GM23338 (cell line): ENCODE measurements around the gene EIF4EBP3. TPM values are rescaled to one million over a fixed set of nuclear protein-coding genes. Genes with fewer than 3 reads are reported as not detected.
A peak's percentile ranks its signal among the peaks of the same experiment; 100 is the strongest.

Experiments
- ATAC-seq: fragments of 200-7000 bp; cut with Tn5 transposase; 3 replicates; pipeline ENCODE4 v1.9.1; 2020
- DNase-seq: peaks from one replicate; pipeline ENCODE4 v3.0.0-alpha.2; 2015; ENCODE audit warnings: low spot score
- H2AFZ ChIP-seq: fragments of 200-600 bp; sonication (generic); 2 replicates; pipeline ENCODE4 v1.8.0; 2016; ENCODE audit warnings: antibody characterized with exemption, mild to moderate bottlenecking, moderate library complexity
- H3F3A ChIP-seq: fragments of 200-600 bp; sonication (generic); replicated peaks from 2 replicates; pipeline ENCODE4 v1.8.0; 2017; ENCODE audit warnings: antibody characterized with exemption, mixed run types, low read depth
- H3K27ac ChIP-seq: fragments of 200-600 bp; sonication (generic); 2 replicates; pipeline ENCODE4 v1.6.1; 2016; ENCODE audit warnings: low read depth
- H3K27me3 ChIP-seq: fragments of 200-600 bp; sonication (generic); 2 replicates; pipeline ENCODE4 v1.8.0; 2016; ENCODE audit warnings: mild to moderate bottlenecking, mixed run types, moderate library complexity; ENCODE audit not compliant: insufficient read depth
- H3K36me3 ChIP-seq: fragments of 200-600 bp; sonication (generic); 2 replicates; pipeline ENCODE4 v1.8.0; 2016; ENCODE audit warnings: mild to moderate bottlenecking; ENCODE audit not compliant: insufficient read depth
- H3K4me1 ChIP-seq: fragments of 200-600 bp; sonication (generic); 2 replicates; pipeline ENCODE4 v1.8.0; 2016; ENCODE audit warnings: mild to moderate bottlenecking, moderate library complexity; ENCODE audit not compliant: insufficient read depth
- H3K4me2 ChIP-seq: fragments of 200-600 bp; sonication (generic); 2 replicates; pipeline ENCODE4 v1.7.1; 2017; ENCODE audit warnings: mixed run types
- H3K4me3 ChIP-seq: fragments of 200-600 bp; sonication (generic); 2 replicates; pipeline ENCODE4 v1.6.1; 2016; ENCODE audit warnings: mixed run types
- H3K79me2 ChIP-seq: fragments of 200-600 bp; sonication (generic); replicated peaks from 2 replicates; pipeline ENCODE4 v1.8.0; 2017; ENCODE audit warnings: mild to moderate bottlenecking; ENCODE audit not compliant: insufficient read depth
- H3K9me2 ChIP-seq: fragments of 200-600 bp; sonication (generic); 2 replicates; pipeline ENCODE4 v1.8.0; 2017; ENCODE audit not compliant: insufficient read depth
- H4K20me1 ChIP-seq: fragments of 200-600 bp; sonication (generic); replicated peaks from 2 replicates; pipeline ENCODE4 v1.8.0; 2017; ENCODE audit warnings: mild to moderate bottlenecking; ENCODE audit not compliant: insufficient read depth
- H3K27ac Mint-ChIP-seq: 2 replicates; pipeline ENCODE4 v1.8.0; 2020; ENCODE audit warnings: inconsistent platforms, mild to moderate bottlenecking, moderate library complexity, mixed read lengths
- H3K27me3 Mint-ChIP-seq: 3 replicates; pipeline ENCODE4 v1.8.0; 2022; ENCODE audit warnings: low read depth, mild to moderate bottlenecking, moderate library complexity, mixed read lengths, inconsistent platforms; ENCODE audit not compliant: insufficient read depth, poor library complexity
- H3K36me3 Mint-ChIP-seq: 3 replicates; pipeline ENCODE4 v1.8.0; 2021; ENCODE audit warnings: low read depth, mild to moderate bottlenecking, inconsistent platforms, moderate library complexity, mixed read lengths
- H3K4me1 Mint-ChIP-seq: 3 replicates; pipeline ENCODE4 v1.8.0; 2020; ENCODE audit warnings: mild to moderate bottlenecking, inconsistent platforms, mixed read lengths
- H3K4me3 Mint-ChIP-seq: 3 replicates; pipeline ENCODE4 v1.8.0; 2021; ENCODE audit warnings: moderate library complexity, mild to moderate bottlenecking, inconsistent platforms, mixed read lengths
- H3K9me3 Mint-ChIP-seq: 3 replicates; pipeline ENCODE4 v1.8.0; 2020; ENCODE audit warnings: moderate library complexity, mild to moderate bottlenecking, inconsistent platforms, mixed read lengths
- CREB1 ChIP-seq: fragments of 250-450 bp; sonication (Bioruptor Pico); IDR thresholded peaks from 2 replicates; pipeline ENCODE4 v1.5.0; 2020; ENCODE audit warnings: low read depth, mild to moderate bottlenecking, moderate library complexity
- CTCF ChIP-seq, 2 experiments: fragments of 200-600 bp in 1 of 2; sonication (generic) in 1 of 2; conservative IDR thresholded peaks; 2 replicates each; pipeline versions ENCODE4 v1.5.1 to v1.6.1; 2016 to 2017; ENCODE audit warnings: antibody characterized with exemption in 2 of 2, low read depth in 2 of 2, mild to moderate bottlenecking in 2 of 2, moderate library complexity in 1 of 2
- ETS1 ChIP-seq: IDR thresholded peaks from 2 replicates; pipeline ENCODE4 v1.6.1; 2016; ENCODE audit warnings: antibody characterized with exemption
- EZH2 ChIP-seq: fragments of 200-600 bp; sonication (generic); IDR thresholded peaks from one replicate; pipeline ENCODE4 v1.8.0; 2017; ENCODE audit warnings: antibody characterized with exemption, mild to moderate bottlenecking, low read depth; ENCODE audit not compliant: unreplicated experiment
- EZH2phosphoT487 ChIP-seq: fragments of 200-600 bp; sonication (generic); IDR thresholded peaks from one replicate; pipeline ENCODE4 v1.8.1; 2018; ENCODE audit warnings: antibody characterized with exemption; ENCODE audit not compliant: unreplicated experiment
- JUNB ChIP-seq: IDR thresholded peaks from one replicate; pipeline ENCODE4 v1.6.1; 2016; ENCODE audit warnings: antibody characterized with exemption; ENCODE audit not compliant: unreplicated experiment
- NANOG ChIP-seq: IDR thresholded peaks from 2 replicates; pipeline ENCODE4 v1.6.1; 2016; ENCODE audit warnings: antibody characterized with exemption, borderline replicate concordance
- POLR2AphosphoS5 ChIP-seq: IDR thresholded peaks from 2 replicates; pipeline ENCODE4 v1.6.1; 2016; ENCODE audit warnings: antibody characterized with exemption, low read depth
- REST ChIP-seq: IDR thresholded peaks from one replicate; pipeline ENCODE4 v1.6.1; 2018; ENCODE audit warnings: antibody characterized with exemption; ENCODE audit not compliant: unreplicated experiment
- STAT1 ChIP-seq: IDR thresholded peaks from one replicate; pipeline ENCODE4 v1.6.1; 2016; ENCODE audit warnings: antibody characterized with exemption; ENCODE audit not compliant: unreplicated experiment
- ZNF114 ChIP-seq: fragments of 250-450 bp; sonication (Bioruptor Pico); IDR thresholded peaks from 2 replicates; pipeline ENCODE4 v1.5.0; 2020; ENCODE audit warnings: mild to moderate bottlenecking, moderate library complexity
- ZNF331 ChIP-seq: fragments of 250-450 bp; sonication (Bioruptor Pico); IDR thresholded peaks from 2 replicates; pipeline ENCODE4 v1.5.0; 2020; ENCODE audit warnings: low read depth, mild to moderate bottlenecking, moderate library complexity
- polyA plus RNA-seq: library from polyadenylated mRNA; unstranded; fragments of >200 nt; fragmentation: Nextera tagmentation; extraction: Ambion mirVana; gene quantifications from 2 replicates; pipeline ENCODE4 v1.2.1, GENCODE V29; 2016
- total RNA-seq: library from RNA; depleted of rRNA; stranded (reverse); fragments of >200 nt; shearing (Covaris generic); gene quantifications from 2 replicates; pipeline ENCODE4 v1.2.3, GENCODE V29; 2014
- TF ChIP-seq, protein P1 (sequence below): fragments of 250-450 bp; sonication (Bioruptor Pico); IDR thresholded peaks from 2 replicates; pipeline ENCODE4 v1.5.0; 2020; ENCODE audit warnings: mild to moderate bottlenecking, moderate library complexity

EIF4EBP3 gene
- total and polyA plus RNA-seq, 2 experiments from 2014 or later: 2.4 to 21.5 TPM

GRCh38 chr5:140555747-140556312 is 8.4 kb downstream of the EIF4EBP3 start:
- H3K27me3 ChIP-seq: no peaks in the 10 kb centered on the region
- TF ChIP-seq NANOG (no peak), JUNB (no peak), ZNF331 (CRISPR knock-in tag) (no peak), ETS1 (no peak), POLR2AphosphoS5 (no peak), STAT1 (no peak), ZNF114 (CRISPR knock-in tag) (no peak), CREB1 (no peak), EZH2 (no peak), EZH2phosphoT487 (no peak), REST (no peak), CTCF (conservative IDR thresholded peaks at IDR 0.05; ENCODE audit: low read depth in 2 of 2) (no peak)
- TF ChIP-seq, protein P1, sequence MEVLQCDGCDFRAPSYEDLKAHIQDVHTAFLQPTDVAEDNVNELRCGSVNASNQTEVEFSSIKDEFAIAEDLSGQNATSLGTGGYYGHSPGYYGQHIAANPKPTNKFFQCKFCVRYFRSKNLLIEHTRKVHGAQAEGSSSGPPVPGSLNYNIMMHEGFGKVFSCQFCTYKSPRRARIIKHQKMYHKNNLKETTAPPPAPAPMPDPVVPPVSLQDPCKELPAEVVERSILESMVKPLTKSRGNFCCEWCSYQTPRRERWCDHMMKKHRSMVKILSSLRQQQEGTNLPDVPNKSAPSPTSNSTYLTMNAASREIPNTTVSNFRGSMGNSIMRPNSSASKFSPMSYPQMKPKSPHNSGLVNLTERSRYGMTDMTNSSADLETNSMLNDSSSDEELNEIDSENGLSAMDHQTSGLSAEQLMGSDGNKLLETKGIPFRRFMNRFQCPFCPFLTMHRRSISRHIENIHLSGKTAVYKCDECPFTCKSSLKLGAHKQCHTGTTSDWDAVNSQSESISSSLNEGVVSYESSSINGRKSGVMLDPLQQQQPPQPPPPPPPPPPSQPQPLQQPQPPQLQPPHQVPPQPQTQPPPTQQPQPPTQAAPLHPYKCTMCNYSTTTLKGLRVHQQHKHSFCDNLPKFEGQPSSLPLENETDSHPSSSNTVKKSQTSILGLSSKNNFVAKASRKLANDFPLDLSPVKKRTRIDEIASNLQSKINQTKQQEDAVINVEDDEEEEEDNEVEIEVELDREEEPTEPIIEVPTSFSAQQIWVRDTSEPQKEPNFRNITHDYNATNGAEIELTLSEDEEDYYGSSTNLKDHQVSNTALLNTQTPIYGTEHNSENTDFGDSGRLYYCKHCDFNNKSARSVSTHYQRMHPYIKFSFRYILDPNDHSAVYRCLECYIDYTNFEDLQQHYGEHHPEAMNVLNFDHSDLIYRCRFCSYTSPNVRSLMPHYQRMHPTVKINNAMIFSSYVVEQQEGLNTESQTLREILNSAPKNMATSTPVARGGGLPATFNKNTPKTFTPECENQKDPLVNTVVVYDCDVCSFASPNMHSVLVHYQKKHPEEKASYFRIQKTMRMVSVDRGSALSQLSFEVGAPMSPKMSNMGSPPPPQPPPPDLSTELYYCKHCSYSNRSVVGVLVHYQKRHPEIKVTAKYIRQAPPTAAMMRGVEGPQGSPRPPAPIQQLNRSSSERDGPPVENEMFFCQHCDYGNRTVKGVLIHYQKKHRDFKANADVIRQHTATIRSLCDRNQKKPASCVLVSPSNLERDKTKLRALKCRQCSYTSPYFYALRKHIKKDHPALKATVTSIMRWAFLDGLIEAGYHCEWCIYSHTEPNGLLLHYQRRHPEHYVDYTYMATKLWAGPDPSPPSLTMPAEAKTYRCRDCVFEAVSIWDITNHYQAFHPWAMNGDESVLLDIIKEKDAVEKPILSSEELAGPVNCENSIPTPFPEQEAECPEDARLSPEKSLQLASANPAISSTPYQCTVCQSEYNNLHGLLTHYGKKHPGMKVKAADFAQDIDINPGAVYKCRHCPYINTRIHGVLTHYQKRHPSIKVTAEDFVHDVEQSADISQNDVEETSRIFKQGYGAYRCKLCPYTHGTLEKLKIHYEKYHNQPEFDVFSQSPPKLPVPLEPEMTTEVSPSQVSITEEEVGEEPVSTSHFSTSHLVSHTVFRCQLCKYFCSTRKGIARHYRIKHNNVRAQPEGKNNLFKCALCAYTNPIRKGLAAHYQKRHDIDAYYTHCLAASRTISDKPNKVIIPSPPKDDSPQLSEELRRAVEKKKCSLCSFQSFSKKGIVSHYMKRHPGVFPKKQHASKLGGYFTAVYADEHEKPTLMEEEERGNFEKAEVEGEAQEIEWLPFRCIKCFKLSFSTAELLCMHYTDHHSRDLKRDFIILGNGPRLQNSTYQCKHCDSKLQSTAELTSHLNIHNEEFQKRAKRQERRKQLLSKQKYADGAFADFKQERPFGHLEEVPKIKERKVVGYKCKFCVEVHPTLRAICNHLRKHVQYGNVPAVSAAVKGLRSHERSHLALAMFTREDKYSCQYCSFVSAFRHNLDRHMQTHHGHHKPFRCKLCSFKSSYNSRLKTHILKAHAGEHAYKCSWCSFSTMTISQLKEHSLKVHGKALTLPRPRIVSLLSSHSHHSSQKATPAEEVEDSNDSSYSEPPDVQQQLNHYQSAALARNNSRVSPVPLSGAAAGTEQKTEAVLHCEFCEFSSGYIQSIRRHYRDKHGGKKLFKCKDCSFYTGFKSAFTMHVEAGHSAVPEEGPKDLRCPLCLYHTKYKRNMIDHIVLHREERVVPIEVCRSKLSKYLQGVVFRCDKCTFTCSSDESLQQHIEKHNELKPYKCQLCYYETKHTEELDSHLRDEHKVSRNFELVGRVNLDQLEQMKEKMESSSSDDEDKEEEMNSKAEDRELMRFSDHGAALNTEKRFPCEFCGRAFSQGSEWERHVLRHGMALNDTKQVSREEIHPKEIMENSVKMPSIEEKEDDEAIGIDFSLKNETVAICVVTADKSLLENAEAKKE (CRISPR knock-in tag): no peak
- peaks cover 21% of the 10 kb centered on the region for H3K4me1 Mint-ChIP-seq
- H3K9me2 ChIP-seq: no peaks in the 10 kb centered on the region; the same call in 1 of the 2 replicates
- no peaks in the 10 kb centered on the region; the same call in 2 of the 3 replicates for H3K9me3 Mint-ChIP-seq
- ATAC-seq (no peak), DNase-seq (no peak)
- H3K4me2 ChIP-seq: peak overlapping the region; percentile 85
- peaks cover 3% of the 10 kb centered on the region; the same call in 1 of the 2 replicates for H4K20me1 ChIP-seq
- peaks cover 15% of the 10 kb centered on the region; the same call in 1 of the 2 replicates for H3K36me3 ChIP-seq
- peaks cover 13% of the 10 kb centered on the region for H3K27me3 Mint-ChIP-seq
- peaks cover 18% of the 10 kb centered on the region for H3K4me1 ChIP-seq
- H3K4me3 ChIP-seq: peak overlapping the region; percentile 80
- H3K79me2 ChIP-seq: peaks cover 54% of the 10 kb centered on the region
- H3K27ac Mint-ChIP-seq: peak overlapping the region; percentile 47; the same call in 1 of the 2 replicates
- H3K4me3 Mint-ChIP-seq: peak overlapping the region; percentile 80
- H3F3A ChIP-seq: 0 out of 2 replicates have a peak, but pooled peaks cover 2% of the 10 kb centered on the region
- H3K27ac ChIP-seq: no peak overlapping the region
- H3K36me3 Mint-ChIP-seq: peaks cover 31% of the 10 kb centered on the region
- no peak overlapping the region for H2AFZ ChIP-seq
